Measurements from ENCODE around the gene SNN. TPM values are rescaled to one million over a fixed set of nuclear protein-coding genes. Genes with fewer than 3 reads are reported as not detected.

The SNN gene
- total RNA-seq, 1 donor from 2014 or later, result 23.1 TPM

DNA sequence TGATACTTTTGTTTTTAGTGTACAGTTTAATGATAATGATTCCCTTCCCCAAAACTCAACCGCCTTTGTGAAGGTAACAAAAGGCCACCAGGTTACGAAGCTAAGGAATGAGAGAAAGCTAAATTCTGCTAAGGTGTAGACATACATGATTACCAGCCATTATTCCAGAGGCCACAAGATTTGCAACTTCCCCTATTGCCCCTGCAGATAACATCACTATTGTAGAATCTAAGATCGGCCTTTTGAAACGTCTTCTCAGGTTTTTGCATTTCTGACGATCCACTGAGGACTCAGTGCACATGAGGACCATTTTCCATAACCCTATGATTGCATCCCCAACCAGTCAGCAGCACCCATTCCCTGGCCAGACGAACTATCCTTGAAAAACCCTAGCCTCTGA, 33.9 kb upstream of the SNN start:
- intact Hi-C loops (cut with DNase I), result loop anchor here (5.0 kb wide), 1 partner anchor 52 kb away; no protein-coding TSS in a partner anchor
- Histone ChIP-seq H3K4me1 (peaks cover 26% of the 10 kb centered on the region), H3K36me3 (no peaks in the 10 kb centered on the region)

DNA sequence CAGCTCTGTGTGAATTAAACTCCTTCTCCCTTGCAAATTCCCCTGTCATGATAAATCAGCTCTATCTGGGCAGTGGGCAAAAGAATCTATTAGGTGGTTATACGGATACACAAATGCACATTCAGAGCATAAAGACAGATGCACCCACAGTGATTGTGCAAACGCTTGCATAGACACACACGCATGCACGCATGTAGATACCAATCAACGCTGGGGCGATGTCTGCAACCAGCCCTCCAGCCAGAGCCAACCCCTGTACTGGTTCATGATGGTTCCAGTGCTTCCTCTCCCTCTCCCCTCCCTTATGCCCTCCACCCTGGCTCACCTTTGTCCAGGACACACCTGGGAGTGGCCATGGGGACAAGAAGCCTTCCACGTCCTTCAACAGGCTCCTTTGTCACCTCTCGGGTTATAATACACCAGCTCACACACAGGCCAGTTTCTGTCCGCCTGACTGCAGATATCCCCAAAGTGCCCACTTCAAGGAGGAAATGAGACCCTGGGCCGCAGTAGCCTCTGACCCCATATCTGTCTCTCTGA, 33.1 kb upstream of the SNN start:
- intact Hi-C loops (cut with DNase I), result no loop called here
- Histone ChIP-seq H3K4me1 (peaks cover 25% of the 10 kb centered on the region), H3K27ac (peak overlapping the region; percentile 10), H3K4me3 (no peak overlapping the region), H3K9me3 (no peaks in the 10 kb centered on the region), H3K27me3 (no peaks in the 10 kb centered on the region), H3K36me3 (no peaks in the 10 kb centered on the region)
- no peak for DNase-seq (ENCODE audit: extremely low spot score in 2 of 2)
- TF ChIP-seq, protein P1, sequence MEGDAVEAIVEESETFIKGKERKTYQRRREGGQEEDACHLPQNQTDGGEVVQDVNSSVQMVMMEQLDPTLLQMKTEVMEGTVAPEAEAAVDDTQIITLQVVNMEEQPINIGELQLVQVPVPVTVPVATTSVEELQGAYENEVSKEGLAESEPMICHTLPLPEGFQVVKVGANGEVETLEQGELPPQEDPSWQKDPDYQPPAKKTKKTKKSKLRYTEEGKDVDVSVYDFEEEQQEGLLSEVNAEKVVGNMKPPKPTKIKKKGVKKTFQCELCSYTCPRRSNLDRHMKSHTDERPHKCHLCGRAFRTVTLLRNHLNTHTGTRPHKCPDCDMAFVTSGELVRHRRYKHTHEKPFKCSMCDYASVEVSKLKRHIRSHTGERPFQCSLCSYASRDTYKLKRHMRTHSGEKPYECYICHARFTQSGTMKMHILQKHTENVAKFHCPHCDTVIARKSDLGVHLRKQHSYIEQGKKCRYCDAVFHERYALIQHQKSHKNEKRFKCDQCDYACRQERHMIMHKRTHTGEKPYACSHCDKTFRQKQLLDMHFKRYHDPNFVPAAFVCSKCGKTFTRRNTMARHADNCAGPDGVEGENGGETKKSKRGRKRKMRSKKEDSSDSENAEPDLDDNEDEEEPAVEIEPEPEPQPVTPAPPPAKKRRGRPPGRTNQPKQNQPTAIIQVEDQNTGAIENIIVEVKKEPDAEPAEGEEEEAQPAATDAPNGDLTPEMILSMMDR (IDR thresholded peaks at IDR 0.05), result no peak
- TF ChIP-seq POLR2A (IDR thresholded peaks at IDR 0.05), result no peak
- TF ChIP-seq POLR2AphosphoS5 (IDR thresholded peaks at IDR 0.05; ENCODE audit: insufficient read depth in 1 of 2, low read depth in 1 of 2), result no peak

More for the DNA sequence above, 33.9 kb upstream of the SNN start:
- Histone ChIP-seq H3K27ac (peak overlapping the region; percentile 93), H3K4me3 (no peak overlapping the region), H3K9me3 (no peaks in the 10 kb centered on the region), H3K27me3 (no peaks in the 10 kb centered on the region)
- TF ChIP-seq POLR2AphosphoS5 (IDR thresholded peaks at IDR 0.05; ENCODE audit: insufficient read depth in 1 of 2, low read depth in 1 of 2), result no peak
- TF ChIP-seq POLR2A (IDR thresholded peaks at IDR 0.05), result no peak
- TF ChIP-seq, protein P1 (IDR thresholded peaks at IDR 0.05), result no peak
- DNase-seq (ENCODE audit: extremely low spot score in 2 of 2), result no peak

DNA sequence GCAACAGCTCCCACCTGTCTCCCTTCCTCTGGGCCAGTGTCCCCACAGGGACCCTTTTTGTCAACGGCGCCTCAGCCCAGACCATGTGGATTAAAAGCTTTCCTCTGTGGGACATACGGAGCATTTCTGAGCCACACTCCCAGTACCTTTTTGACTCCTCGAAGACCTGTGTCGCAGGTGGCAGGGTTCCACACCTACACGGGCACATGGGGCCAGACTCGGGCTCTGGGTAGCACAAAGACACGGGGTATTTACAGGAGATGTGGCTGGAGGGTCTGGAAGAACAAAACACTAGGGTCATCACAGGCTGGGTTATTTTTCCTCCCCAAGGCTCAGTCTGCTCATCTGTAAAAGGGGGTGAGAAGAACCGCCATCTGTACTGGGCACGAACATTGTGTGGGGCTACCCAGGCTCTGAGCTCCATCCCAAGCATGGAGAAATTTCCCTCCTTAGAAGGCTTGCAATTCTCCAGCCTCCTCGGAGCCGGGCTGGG, 32.5 kb upstream of the SNN start:
- Histone ChIP-seq H3K27ac (peak overlapping the region; percentile 61), H3K36me3 (no peaks in the 10 kb centered on the region), H3K27me3 (no peaks in the 10 kb centered on the region), H3K4me3 (no peak overlapping the region), H3K4me1 (peaks cover 24% of the 10 kb centered on the region), H3K9me3 (no peaks in the 10 kb centered on the region)
- no peak for DNase-seq (ENCODE audit: extremely low spot score in 2 of 2)
- TF ChIP-seq, protein P1 (IDR thresholded peaks at IDR 0.05), result no peak
- TF ChIP-seq POLR2A (IDR thresholded peaks at IDR 0.05) (no peak), POLR2AphosphoS5 (IDR thresholded peaks at IDR 0.05; ENCODE audit: insufficient read depth in 1 of 2, low read depth in 1 of 2) (no peak)
- intact Hi-C loops (cut with DNase I), result no loop called here

DNA sequence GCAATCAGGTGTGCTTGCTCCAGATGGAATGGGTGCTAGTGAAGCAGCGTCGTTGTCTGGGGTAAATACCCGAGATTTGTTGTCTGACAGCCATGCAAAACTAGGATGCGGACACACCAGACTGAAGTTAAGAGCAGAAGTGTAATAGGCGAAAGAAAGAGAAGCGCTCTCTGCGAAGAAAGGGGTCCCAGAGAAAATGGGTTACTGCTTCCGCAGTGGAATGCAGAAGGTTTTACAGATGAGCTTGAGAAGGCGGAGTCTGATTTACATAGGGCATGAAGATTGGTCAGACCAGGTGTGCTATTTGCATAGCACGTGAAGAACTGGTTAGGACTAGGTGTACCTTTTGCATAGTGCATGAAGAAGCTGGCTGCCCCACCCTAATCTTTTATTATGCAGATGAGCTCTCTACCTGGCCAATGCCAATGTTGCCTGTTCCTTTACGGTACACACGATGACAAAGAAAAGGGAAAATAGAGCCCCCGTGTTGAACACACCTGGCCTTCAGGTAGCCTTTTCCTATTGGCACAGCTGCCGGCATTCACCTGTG, 32.0 kb upstream of the SNN start:
- TF ChIP-seq POLR2A (IDR thresholded peaks at IDR 0.05) (peak in 1 of 2 donors; percentile 31), POLR2AphosphoS5 (IDR thresholded peaks at IDR 0.05; ENCODE audit: insufficient read depth in 1 of 2, low read depth in 1 of 2) (peak in 1 of 2 donors; percentile 88)
- TF ChIP-seq, protein P1 (IDR thresholded peaks at IDR 0.05), result no peak
- Histone ChIP-seq H3K27ac (peak overlapping the region; percentile 61), H3K27me3 (no peaks in the 10 kb centered on the region), H3K4me3 (no peak overlapping the region), H3K9me3 (no peaks in the 10 kb centered on the region), H3K36me3 (no peaks in the 10 kb centered on the region), H3K4me1 (peaks cover 30% of the 10 kb centered on the region)
- intact Hi-C loops (cut with DNase I), result no loop called here
- no peak for DNase-seq (ENCODE audit: extremely low spot score in 2 of 2)

- H3K4me3 ChIP-seq, result no peak overlapping the region
- H3K4me1 ChIP-seq, result peaks cover 34% of the 10 kb centered on the region
- intact Hi-C loops (cut with DNase I), result no loop called here
- DNase-seq (ENCODE audit: extremely low spot score in 2 of 2), result no peak
- no peaks in the 10 kb centered on the region for H3K27me3 ChIP-seq
- no peak for TF ChIP-seq POLR2AphosphoS5 (IDR thresholded peaks at IDR 0.05; ENCODE audit: insufficient read depth in 1 of 2, low read depth in 1 of 2)
- no peak for TF ChIP-seq POLR2A (IDR thresholded peaks at IDR 0.05)
- TF ChIP-seq, protein P1 (IDR thresholded peaks at IDR 0.05), result no peak
- no peaks in the 10 kb centered on the region for H3K9me3 ChIP-seq
- H3K36me3 ChIP-seq, result no peaks in the 10 kb centered on the region
- peak overlapping the region; percentile 56 for H3K27ac ChIP-seq
Observed at GRCh38 chr16:11637320-11637719, 30.9 kb upstream of the SNN start.

All from vagina (tissue), 2 donors.